ENCODE measurements around the gene XRCC4.

- TF ChIP-seq CTCF (IDR thresholded peaks at IDR 0.05) (no peak), ELF1 (IDR thresholded peaks at IDR 0.05) (no peak), FOXJ3 (CRISPR knock-in tag; IDR thresholded peaks at IDR 0.05) (no peak), POLR2AphosphoS5 (IDR thresholded peaks at IDR 0.05; ENCODE audit: low read depth, low read length) (no peak), GABPA (IDR thresholded peaks at IDR 0.05; ENCODE audit: low read depth) (no peak), CHD2 (IDR thresholded peaks at IDR 0.05; ENCODE audit: low read length, partially characterized antibody) (no peak), RFX5 (IDR thresholded peaks at IDR 0.05; ENCODE audit: low read length) (no peak), EZH2phosphoT487 (IDR thresholded peaks at IDR 0.05; ENCODE audit: borderline replicate concordance, low read depth) (no peak), TAF1 (IDR thresholded peaks at IDR 0.05; ENCODE audit: borderline replicate concordance, low read depth, low read length) (no peak), FOSL2 (IDR thresholded peaks at IDR 0.05; ENCODE audit: borderline replicate concordance, low read depth) (no peak), USF2 (IDR thresholded peaks at IDR 0.05; ENCODE audit: borderline replicate concordance, low read depth, low read length) (no peak), MAX (IDR thresholded peaks at IDR 0.05; ENCODE audit: low read depth) (no peak)
Observed at GRCh38 chr5:83312663-83313062, 235.3 kb downstream of the XRCC4 start.
